ENCODE measurements around the gene LSM3.
"Not testable (repeated sequence)": the region's sequence is repeated elsewhere in the genome, so short reads cannot be mapped to it uniquely, and the experiment has no call there.

Gene LSM3

GRCh38 chr3:14221902-14222301, 43.3 kb downstream of the LSM3 start:
- DNase-seq (ENCODE audit: low read depth, low spot score): no peak

DNA sequence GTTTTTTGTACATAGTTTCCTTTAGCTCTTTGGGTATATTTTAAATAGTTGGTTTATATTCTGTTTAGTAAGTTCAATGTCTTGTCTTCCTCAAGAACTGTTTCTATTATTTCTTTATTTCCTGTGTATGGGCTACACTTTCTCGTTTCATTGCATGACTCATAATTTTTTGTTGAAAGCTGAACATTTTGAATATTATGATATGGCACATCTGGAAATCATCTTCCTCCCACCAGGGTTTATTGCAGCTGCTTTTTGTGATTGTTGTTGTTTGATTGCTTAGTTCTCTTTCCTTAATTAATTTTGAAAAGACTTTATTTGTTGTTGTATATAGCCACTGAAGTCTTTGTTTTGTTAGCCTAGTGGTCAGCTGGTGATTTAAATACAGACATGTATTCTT, 43.8 kb downstream of the LSM3 start:
- DNase-seq (ENCODE audit: low read depth, low spot score): no peak

GRCh38 chr3:14222900-14223594, 44.4 kb downstream of the LSM3 start:
- no peak for DNase-seq (ENCODE audit: low read depth, low spot score)

GRCh38 chr3:14223595-14223994, 45.0 kb downstream of the LSM3 start:
- no peak for DNase-seq (ENCODE audit: low read depth, low spot score)

GRCh38 chr3:14224895-14225294, 46.3 kb downstream of the LSM3 start:
- no peak for DNase-seq (ENCODE audit: low read depth, low spot score)

DNA sequence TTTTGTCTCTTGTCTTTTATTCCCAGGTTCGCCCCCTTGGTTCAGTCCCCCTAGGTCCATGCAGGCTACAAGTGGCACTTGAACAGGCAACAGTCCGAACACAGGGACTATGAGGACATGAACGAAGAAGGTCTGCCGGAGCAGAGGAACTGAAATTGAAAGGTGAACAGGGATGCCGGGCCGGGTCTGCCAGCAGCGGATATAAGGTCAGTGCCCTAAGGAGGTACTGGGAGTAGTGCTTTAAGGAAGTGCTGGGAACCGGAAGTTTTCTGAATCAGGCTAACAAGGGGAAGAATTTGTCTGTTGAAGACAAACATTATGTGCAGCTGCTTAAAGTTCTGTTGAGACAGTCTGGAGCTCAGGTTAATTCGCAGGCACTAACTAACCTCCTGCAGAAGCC, 46.8 kb downstream of the LSM3 start:
- no peak for DNase-seq (ENCODE audit: low read depth, low spot score)

- DNase-seq (ENCODE audit: low read depth, low spot score): not testable (repeated sequence)
Observed at GRCh38 chr3:14226351-14226750, 47.7 kb downstream of the LSM3 start.

DNA sequence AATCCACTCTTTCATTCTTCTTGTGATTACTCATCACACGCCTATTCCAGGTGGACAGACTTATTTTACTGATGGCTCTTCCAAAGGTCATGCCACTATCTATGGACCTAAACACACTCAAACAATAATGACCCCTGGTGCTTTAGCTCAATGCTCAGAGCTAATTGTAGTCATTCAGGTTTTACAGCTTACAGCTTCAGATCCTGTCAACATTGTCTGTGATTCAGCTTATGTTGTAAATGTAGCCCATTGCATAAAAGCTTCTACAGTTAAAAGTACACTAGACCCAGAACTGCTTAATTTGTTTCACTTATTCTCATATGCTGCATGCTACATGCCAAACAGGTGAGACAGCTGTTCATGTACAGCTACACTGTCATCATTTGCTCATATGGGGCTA, 49.2 kb downstream of the LSM3 start:
- no peak for DNase-seq (ENCODE audit: low read depth, low spot score)

DNA sequence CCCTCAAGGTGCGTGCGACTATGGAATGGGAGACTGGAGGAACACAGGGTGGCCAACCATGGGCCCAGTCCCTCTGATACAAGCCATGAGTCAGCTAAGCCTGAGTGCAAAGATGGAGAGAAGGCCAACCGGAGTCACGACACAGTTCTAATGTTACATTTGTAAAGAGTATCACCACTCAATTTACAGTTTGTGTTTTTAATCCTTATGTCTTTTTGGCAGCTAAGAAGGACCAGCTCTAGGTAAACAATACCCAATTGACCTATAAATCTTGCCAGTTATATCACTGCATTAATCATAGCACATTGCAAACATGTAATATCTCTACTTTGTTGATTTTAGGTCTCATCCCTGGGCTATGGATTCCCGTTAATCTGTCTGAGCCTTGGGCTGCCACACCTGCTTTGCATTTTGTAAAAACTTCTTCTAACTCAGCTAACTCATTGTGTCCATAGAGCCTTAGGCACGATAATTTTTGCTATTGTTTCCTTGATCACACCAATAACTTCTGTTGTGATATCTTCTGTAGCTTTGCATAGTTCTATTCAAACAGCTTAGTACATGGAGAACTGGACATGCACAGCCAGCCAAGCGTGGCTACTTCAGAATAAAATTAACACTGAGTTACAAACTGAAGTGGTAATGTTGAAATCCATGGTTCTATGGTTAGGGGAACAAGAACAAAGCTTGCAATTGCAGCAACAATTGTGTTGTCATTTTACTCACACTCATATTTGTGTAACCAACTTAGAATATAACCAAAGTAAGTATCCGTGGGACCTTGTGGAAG, 50.3 kb downstream of the LSM3 start:
- no peak for DNase-seq (ENCODE audit: low read depth, low spot score)

GRCh38 chr3:14229695-14230094, 51.1 kb downstream of the LSM3 start:
- DNase-seq (ENCODE audit: low read depth, low spot score): not testable (repeated sequence)

DNA sequence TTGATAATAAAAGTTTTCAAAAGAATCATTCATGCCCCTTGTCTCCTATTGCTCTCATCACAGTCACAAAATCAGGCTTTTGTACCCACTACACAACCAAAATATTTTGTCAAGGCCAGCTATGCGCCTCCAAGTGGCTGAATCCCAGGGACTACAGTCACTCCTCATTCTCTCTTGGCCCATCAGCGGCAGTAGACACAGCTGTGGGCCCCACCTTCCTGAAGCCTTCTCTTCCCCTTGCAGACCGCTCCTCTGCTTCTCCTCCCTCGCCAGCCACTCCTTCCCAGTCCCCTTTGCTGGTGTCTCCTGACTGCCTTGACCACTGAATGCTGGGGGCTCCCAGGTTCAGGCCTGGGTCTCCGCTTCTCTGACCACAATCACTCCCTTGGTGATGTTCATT, 52.1 kb downstream of the LSM3 start:
- DNase-seq (ENCODE audit: low read depth, low spot score): no peak

DNA sequence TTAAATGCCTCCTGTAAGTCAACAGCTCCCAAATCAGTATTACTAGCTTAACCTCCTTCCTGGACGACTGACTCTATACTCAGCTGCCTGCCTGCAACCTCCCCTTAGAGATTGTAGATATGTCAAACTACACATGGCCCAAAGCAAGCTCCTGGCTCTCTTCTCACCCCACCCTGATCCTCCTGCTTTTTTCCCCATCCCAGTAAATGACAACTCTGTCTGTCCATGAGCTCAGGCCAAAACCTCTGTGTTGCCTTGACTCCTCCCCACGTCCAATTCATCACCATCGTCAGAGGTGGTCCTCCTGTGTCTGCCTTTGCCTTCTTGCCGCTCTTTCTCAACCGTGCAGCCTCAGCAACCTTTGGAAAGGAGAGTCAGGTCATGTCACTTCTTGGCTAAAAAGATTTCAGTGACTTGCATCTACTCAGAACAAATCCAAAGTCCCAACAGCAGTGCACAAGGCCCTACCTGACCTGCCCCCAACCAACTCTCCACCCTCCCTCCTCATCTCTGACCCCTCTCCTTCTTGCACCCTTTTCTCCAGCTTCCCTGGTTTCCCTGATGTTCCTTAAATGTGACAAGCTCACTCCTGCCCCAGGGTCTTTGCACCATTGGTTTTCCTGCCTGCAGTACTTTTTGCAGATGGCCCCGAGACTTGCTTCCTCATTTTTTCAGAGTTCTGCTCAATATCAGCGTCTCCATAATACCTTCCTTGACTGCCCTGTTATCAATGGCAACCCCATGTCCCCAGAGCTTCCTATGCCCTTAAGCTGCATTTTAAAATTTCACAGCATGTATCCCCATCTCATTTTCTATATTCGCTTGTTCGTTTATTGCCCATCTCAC, 52.8 kb downstream of the LSM3 start:
- DNase-seq (ENCODE audit: low read depth, low spot score): no peak

- DNase-seq (ENCODE audit: low read depth, low spot score): no peak
Observed at GRCh38 chr3:14231998-14232501, 53.4 kb downstream of the LSM3 start.

- DNase-seq (ENCODE audit: low read depth, low spot score): no peak
Observed at GRCh38 chr3:14234251-14235002, 55.8 kb downstream of the LSM3 start.

DNA sequence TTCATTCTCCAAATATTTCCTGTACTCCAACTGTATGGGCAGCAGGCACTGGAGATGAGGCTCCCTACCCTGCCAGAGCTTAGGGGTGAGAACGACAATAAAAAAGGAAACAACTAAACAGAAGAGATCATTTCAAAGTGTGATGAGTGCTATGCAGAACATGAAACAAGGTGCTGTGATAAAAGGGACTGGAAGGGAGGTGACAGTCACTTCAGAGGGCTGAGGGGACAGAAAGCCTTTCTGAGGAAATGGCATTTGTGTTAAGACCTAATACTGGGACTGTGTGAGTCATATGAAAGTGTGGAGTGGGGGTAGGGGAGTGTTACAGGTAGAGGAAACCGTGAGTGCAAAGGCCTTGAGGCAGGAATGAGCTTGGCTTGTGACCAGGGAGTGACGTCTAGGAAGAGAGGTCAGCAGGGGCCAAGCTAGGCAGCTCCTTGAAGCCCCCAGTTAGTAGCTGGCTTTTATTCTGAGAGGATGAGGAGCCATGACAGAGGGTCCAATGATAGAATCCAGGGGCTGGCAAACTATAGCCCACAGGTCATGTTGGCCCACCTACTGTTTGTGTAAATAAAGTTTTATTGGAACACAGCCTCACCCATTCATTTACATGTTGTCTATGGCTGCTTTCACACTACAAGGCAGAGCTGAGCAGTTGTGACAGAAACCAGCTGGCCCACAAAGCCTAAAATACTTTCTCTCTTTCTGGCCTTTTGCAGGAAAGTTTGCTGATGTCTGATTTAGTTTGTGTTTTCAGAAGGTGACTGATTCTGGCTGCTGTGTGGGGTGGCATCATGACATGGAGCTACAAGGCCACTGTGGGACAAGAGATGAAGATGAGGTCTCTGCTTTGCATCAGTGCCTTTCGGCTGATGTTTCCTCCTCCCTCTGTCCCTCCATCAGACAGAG, 56.6 kb downstream of the LSM3 start:
- no peak for DNase-seq (ENCODE audit: low read depth, low spot score)

DNA sequence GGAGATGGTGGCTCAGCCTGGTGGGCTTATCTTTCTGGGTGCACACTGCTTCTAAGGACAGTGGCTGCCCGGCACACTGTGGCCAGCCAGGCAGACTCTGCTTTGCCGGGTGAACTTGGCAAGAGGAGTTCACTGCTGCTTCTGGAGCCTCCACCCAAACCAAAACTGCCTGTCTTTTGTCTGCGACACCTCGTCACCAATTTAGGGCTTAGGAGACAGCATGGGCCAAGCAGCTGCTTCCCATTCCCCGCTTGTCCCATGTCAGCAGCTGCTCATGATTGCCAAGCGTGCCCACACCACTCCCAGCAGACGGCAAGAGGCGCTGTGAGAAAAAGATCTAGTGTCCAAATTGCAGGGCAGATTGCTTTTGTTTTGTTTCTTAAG, 57.3 kb downstream of the LSM3 start:
- DNase-seq (ENCODE audit: low read depth, low spot score): no peak

GRCh38 chr3:14236902-14237301, 58.3 kb downstream of the LSM3 start:
- no peak for DNase-seq (ENCODE audit: low read depth, low spot score)

DNA sequence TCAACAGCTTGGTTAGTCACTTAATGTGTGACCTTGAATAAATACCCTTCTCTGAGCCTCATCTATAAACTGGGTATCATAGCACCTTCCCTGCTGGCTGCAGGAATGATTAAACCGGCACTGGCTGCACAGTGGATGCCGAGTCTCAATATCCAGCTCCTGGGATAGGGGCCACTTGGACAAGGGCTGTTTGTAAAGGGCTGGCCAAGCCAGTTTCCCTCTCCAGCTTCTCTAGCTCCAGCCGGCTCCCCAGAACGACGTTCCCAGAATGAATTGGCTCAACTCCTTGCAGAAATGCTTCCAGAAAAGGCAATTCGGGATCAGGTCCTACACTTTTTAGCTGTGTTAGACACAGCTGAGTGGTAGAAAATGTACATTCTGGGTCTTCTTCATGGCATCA, 58.8 kb downstream of the LSM3 start:
- DNase-seq (ENCODE audit: low read depth, low spot score): no peak

DNA sequence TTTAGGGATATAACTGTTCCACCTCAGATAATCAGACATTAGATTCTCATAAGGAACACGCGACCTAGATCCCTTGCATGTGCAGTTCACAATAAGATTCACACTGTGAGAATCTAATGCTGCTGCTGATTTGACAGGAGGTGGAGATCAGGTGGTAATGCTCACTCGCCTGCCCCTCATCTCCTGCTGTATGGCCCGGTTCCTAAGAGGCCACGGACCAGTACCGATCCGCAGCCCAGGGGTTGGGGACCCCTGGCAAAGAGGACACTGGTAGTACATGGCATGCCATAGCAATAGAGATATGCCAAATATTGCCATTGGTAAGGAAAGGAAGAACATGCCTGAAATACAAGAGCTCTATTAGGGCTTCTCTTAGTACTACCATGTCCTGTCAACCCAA, 59.7 kb downstream of the LSM3 start:
- DNase-seq (ENCODE audit: low read depth, low spot score): no peak

- DNase-seq (ENCODE audit: low read depth, low spot score): no peak
Observed at GRCh38 chr3:14238930-14239329, 60.3 kb downstream of the LSM3 start.

Measured in activated CD4-positive, CD25-positive, alpha-beta regulatory T cell treated with anti-CD3 and anti-CD28 coated beads, Interleukin-2, amount 50 U/mL, for 16 hours (primary cell).